NCI-H2029 treated with DMSO at 0.1 percent for 48 hours (cell line): ENCODE measurements around the gene ERMARD.

ENCODE experiments used
- DNase-seq: peaks from one replicate; lab custom pipeline; 2025; lab: John Stamatoyannopoulos, UW

Gene ERMARD

DNA sequence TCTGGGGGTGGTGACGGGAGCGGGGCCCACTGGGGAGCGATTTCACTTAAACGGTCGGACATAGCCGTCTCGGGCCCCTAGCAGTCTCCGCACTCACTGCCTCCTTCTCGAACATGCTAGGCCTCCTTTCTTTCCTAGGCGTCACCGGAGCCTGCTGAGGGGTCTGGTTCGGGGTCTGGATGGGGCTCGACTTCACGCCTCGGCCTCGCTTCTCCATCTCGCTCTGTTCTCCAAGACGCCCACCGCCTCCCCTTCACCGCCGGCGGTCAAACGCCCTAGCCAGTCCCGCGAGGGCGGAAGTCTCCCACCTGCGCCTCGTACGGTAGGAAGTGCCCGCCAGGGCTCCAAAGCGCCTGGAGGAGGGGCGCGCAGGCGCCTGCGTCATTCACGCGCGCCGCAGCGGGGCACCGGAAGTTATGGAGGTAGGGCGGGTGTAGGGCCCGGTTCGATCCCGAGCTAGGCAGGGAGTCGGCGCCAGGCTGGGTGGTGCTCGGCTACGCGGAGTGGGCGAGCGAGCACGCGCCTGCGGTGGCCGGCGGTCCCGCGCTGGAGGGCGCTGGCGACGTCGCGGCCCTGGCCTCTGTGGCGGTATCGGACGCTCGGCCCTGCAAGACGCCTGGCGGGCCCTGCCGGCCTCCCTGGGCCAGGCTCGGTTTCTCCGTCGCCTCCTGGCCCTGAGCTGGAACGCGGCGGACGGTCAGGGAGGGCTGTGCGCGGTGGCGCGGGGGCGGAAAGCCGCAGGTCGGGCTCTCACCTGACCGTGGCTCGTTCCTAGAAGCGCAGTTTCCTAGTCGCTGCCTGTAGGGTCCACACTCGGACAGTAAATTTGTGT is at the start of gene ERMARD, which contains the start of gene DYNLT2:
TSS of gene ERMARD (plus strand) at position 381 of the 832 bp plus-strand sequence. CDS start at position 417, 36 bp downstream.
TSS of gene DYNLT2 (minus strand) at position 331 of the 832 bp plus-strand sequence. CDS start at position 217, 114 bp downstream.
- peak; percentile 73 for DNase-seq

DNA sequence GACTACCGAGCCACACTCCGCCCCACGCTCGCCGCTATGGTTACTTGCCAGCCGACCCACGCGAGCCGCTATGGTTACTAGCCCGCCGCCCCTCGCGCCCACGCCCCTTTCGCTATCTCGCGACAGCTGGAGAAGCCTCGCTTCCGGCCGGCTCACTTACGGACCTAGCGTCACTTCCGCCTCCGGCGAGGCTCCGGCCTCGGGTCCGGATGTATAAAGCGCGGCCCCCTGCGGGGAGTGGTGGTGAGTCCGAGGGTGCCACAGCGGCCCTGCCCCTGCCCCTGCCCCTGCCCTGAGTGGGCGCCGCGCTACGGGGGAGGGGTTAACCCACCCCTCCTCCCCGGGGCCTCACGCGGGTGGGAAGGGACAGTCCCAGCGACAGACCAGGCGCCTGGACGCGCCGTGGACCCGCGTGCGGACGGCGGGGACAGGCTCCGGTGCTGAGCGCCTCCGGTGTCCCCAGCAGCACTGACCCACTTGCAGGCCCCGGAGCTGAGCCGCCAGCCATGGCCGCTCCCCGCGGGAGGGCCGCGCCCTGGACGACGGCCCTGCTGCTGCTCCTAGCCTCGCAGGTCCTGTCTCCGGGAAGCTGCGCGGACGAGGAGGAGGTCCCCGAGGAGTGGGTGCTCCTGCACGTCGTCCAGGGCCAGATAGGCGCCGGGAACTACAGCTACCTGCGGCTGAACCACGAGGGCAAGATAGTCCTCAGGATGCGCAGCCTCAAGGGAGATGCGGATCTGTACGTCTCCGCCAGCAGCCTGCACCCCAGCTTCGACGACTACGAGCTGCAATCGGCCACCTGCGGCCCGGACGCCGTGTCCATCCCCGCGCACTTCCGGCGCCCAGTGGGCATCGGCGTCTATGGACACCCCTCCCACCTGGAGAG is 49.2 kb upstream of the ERMARD start, which contains the start of the genes C6orf120 and WDR27:
TSS of gene C6orf120 (plus strand) at position 173 of the 886 bp plus-strand sequence. CDS start at position 507, 334 bp downstream.
TSS of gene WDR27 (minus strand) at position 76 of the 886 bp plus-strand sequence. CDS start 13,024 bp downstream, outside the sequence.
- peak; percentile 83 for DNase-seq

DNA sequence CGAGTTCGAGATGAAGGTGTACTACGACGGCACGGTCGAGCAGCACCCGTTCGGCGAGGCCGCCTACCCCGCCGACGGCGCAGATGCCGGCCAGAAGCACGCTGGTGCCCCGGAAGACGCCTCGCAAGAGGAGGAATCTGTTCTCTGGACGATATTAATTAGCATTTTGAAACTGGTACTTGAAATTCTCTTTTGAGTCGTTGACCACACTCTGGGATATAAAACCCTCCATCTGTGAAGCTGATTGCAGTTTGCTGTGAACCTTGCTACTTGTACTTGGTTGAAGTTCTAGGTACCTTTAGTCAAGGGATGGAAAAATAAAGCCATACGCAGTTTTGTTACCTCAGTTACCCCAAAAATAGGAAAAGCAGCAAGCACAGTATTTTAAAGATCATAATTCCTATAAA is 48.6 kb upstream of the ERMARD start:
- DNase-seq: no peak

DNA sequence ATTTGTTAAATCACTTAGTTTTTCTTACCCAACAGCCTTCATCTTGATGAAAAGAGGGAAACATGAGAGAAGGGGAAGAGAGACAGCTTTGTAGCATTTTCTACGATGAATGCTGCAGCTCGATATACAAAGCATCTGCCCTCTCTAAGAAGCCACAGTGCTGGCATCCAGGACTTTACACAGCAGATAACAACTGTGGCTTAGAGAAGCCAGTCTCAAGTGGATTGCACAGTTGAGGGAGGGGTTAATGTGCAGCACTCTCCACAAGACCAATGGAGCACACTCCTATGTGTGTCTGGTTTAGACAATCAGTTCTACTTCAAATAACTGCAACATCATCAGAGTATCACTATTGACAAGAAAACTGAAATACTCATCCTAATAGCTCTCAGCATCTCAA is 43.6 kb upstream of the ERMARD start:
- no peak for DNase-seq

DNA sequence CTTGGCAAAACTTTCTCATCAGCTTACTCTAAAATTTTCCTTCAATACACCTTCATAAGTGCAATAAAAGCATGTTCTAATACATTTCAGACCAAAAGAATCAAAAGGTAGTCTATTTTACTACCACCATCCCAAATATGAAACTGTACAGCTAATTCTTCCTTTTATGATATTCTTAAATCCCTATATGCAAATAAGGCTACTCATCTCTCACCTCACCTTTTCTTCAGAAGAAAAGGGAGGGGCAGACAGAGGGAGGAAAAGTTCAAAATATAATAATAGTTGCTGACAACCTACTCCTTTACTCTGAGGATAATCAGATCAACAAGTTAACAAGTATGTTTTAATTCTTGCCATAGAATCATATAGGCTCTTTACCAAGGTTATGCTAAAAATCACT is 42.1 kb upstream of the ERMARD start:
- no peak for DNase-seq

DNA sequence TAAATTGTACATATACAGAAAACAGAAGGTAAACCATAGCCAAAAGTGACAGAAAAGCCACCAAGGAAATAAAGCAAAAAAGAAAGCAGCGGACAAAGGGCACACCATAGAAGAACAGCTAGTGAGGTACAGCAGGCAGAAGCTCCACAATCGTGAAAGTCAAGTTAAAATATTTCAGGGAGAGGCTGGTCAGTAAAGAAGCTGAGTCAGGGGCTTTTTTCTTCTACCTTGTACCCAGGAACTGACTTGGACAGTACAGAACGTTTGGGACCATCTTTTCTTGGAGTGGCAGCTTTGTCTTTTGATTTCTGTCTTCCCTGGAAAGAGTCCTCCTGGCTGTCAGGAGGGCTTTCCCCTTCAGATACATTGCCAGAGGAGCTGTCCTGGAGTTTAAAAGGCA is 41.4 kb upstream of the ERMARD start:
- no peak for DNase-seq

DNA sequence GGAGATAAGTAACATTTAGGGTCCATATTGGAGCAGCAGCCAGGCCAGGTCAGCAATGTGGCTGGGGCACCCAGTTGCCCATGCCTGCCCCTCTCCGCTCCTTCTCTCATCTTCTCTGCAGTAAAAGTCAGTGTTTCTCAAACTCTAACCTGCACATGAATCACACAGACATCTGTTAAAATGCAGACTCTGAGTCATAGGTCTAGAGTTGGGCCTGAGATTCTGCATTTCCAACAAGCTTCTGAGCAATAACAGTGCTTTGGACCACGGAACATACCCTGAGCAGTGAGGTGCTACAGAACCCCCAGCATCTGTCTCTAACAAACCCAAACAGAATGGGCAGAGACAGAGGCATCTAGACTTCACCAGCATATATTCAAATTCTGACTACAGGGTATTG is 37.2 kb upstream of the ERMARD start:
- DNase-seq: no peak

DNA sequence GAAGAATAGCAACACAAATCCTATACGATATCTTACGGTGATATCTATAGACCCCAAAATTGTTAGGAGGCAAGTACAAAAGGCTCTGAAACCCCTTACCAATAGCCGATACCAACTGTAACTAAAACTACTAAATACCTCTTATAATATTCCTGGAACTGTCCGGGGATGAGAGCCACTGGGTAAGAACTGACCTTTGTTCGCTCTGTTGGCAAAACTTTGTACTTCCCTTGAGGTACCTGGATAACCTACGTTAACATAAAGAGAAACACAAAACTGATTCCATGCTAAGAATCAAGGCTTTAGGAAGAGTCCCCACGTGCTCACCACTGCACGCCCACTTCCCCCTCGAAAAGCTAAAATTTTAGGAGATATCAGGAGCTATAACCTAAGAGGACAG is 36.8 kb upstream of the ERMARD start:
- DNase-seq: no peak

DNA sequence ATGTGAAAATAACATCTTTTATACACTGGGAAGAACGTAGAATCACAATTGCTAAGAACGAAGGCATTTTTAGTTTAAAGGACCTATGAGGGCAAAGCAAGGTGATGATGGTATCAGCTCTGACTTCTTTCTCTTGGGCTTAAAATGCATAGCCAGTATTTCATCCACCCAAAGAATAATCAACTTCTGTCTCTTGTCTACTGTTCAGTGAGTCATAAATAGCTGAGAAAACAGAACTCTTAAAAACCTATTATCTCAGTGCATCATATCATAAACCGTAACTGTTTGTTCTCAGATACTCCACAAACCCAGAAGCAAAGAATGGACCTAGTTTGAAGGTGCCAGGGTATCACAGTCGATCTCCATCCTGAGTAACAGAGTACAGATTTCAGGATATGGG is 32.3 kb upstream of the ERMARD start:
- DNase-seq: no peak

DNA sequence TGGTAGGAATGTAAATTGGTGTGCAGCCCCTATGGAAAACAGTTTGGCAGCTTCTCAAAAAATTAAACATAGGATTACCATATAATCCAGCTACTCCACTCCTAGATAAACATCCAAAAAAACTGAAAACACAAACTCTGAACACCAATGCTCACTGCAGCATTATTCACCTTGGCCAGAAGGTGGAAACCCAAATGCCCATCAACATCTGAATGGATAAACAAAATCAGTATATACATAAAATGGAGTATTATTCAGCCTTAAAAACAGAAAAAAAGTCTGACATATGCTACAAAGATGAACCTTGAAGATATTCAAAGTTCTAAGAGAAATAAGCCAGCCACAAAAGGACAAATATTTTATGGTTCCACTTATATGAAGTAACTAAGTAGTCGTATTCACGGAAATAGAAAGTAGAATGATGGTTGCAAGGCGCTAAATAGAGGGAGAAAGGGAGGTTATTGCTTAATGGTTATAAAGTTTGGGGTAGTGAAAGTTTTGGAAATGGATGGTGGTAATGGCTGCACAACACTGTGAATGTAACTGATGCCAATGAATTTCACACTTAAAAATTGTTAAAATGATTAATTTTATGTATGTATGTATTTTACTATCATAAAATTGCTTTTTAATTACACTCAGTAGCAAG is 31.1 kb upstream of the ERMARD start:
- DNase-seq: no peak

DNA sequence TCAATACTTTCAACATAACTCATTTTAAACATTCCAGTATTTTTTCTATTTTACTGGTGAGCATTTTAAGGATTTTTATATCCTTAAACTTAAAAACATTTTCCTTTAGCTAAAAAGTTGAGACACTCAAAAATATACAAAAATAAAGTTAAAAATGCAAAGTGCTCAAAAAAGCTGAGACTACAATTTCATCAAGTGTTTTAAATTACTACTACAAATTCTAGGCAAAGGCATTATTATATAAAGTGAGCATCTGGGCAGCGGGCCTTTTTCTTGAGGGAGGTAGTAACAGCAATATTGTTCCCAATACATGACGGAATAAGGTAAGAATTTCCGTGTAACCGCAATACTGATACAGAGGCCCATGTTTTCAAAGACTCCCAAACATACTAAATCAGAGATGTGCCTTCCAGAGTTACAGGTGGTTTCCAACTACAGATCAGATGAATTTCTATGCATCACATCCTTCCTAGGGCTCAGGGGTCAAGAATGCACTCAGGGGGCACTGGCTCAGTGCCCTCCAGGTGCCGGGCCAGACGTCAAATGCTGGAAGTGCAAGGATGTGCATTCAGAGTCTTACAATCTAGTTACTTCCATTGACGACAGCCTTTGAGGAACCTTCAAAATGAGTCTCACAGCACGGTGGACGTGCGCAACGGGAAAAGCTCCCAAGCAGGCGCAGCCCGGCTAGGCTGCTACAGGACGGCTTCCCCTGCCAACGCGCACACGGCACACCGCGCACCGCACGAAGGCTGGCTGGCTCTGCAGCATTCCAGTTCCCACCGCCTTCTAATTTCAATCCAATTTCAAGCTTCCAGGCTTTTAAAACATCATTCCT is 28.8 kb upstream of the ERMARD start:
- DNase-seq: peak; percentile 49

DNA sequence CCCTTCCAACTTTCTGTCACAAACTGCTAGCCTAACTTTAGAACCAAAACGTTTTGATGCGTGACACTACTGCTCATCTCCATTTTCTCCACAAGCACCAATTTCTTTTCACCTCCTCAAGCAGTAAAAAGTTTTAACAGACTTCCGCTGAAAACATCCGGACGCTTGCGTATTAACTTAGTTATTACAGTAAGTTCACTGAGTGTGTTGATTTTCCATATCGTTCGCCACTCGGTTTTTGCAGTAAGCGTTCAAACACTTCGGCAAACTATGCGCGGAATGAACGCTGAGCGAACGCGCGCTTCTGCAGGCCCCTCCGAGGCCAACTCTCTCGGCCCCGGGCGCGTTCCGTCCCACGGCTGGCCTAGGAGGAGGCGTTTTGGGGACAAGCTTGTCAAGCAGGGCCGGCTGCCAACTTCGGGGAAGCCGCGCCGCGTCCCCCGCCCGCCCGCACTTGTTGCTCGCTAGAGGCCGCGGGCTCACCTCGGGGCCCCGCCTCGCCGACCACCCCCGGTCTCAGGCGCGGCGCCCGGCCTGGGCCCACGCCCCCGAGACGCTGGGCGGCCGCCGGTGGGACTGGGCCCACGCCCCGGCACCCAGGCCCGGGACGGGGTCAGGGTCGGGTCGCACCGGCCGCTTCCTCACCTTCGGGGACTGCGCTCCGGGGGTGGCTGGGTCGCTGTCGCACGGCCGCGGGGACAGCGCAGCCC is 28.1 kb upstream of the ERMARD start:
- no peak for DNase-seq

DNA sequence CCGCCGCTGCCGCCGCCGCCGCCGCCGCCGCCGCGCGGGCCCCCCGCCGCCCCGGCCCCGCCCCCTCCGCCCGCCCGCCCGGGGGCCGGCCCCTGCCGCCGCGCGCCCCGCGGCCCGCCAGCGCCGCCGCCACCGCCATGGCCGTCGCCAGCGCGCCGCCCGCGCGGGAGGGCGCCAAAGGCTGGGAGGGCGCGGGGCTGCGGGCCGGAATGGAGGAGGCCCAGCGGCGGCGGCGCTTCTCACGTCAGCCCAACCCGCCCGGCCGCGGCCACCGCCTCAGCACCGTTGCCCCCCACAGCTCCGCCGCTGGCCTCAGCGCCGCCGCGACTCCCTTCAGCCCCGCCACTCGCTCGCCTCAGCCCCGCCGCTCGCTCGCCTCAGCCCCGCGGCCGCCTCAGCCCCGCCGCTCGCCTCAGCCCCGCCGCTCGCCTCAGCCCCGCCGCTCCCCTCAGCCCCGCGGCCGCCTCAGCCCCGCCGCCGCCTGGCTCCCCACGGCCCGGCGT is 27.4 kb upstream of the ERMARD start:
- peak; percentile 17 for DNase-seq

DNA sequence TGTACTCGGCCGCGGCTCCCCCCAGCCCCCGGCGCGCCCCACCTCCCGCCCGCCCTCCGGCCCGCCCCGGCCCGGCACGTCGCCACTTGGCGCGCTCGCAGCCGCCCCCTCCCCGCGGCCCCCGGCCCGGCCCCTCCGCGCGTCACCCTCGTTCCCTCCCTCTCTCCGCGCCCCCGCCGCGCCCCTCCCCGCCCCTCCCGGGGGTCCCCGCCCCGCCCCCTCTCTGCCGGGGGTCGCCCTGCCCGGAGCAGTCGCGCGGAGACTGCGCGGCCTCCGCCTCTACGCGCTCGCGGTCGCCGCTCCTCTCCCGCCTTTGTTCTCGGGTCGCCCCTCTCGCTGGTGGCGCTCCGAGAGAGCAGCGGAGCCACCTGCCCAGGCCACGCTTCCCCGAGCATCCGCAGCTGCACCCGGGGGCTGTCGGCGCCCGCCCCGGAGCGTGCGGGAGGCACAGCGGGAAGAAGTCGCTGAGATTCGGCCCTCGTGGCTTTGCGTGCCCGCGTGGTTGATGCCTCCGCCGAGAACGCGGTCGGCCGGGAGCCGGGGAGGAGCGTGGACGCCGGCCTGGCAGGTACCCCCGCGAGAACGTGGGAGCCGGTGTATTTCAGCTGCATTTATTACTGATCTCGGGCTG is 26.8 kb upstream of the ERMARD start, which contains the start of gene PHF10:
TSS of gene PHF10 (minus strand) at position 7 of the 631 bp plus-strand sequence. CDS start 569 bp downstream, outside the sequence.
- no peak for DNase-seq

DNA sequence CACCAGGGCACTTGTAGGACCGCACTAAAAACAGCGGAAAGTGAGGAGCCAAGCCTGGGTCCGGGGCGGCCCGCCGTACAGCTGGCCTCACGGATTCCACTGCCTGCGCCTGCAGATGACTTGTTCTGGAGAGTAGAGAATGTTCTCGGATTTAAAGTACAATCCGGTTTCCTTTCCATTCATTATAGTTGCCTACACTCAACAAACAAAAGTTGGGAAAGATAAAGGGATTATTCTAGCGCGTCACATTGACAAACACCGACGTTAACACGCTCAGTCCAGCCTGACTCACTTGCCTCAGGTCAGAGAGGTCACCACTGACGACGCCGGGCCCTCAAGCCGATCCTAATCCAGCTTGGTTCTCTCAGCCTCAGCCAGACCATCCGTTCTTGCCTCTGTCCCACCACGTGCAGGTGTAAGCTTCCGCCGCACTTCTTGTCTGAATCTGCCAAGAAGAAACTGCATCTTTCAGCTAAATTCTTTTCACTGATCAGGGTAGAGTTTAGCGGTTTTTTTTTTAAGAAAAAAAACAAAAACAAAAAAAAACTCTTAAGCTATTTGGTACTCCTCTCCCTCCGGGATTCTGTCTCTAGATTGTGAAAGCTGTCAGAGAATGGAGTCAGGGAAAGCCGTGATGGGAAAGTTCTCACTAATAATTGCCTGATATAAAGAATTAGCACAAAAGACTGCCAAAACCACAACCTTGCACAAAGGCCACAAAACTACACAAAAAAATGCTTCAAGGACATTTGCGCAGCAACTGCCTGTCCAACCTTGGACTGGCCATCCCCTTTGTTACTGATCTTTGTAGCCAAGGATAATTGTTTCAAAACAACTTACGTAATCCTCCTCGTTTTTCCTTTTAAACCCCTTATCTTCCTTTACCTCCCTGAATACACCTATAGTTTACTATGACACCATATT is 26.0 kb upstream of the ERMARD start:
- no peak for DNase-seq

DNA sequence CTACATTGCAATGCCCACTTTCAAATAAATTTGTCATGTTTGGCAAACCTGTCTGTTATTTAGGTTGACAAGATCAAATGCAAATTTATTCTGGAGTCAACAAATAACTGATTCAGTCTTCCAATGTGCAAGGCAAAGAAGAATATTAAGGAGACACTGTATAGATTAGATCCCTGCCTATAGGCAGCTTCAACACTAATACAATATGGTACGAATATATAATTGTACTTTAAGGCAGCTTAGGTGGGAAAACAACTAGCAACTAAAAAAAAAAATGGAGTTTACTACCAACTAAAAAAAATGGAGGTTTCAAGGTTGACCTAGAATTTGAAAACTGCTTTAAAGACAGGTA is 25.4 kb upstream of the ERMARD start:
- DNase-seq: no peak

DNA sequence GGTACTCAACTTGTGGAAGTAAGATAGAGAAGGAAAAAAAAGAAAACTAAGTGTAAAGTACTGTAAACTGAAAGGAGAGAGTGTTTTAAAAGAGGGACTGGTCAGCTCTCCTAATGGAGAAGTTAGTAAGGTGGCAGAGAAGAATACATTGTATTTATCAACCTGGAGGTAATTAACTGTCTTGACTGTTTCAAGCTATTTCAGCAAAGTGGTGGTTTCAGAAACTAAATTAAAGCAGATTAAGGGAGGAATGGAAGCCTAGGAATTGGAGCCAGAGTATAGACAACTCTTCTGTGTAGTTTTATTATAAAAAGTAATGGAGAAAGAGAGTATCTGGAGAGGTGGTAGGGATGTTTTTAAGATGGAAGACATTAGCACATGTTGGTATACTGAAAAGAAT is 24.5 kb upstream of the ERMARD start:
- DNase-seq: no peak

DNA sequence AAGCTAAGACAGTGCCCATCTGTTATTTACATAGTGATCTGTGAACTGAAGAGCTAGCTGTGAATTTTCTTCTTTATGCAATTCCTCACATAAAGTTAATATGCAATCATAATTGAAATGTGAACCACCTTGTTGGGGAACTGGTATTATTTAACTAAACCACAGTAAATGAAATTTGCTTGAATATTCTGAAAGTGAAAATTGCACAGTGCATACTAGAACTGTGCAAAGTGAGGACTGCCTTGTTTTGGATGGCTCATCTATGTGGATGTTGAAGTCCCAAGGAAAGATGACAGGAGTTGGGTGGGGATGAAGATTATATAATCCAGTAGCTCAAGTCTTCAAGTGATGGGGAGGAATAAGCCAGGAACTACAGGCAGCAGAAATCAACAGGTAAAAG is 21.5 kb upstream of the ERMARD start:
- no peak for DNase-seq
